CD4-positive, alpha-beta T cell treated with Interleukin-12 subunit alpha and Interleukin-12 subunit beta, for 1 hour (primary cell): ENCODE data around the gene IL17B.

ENCODE experiments used
- DNase-seq: peaks from one replicate; pipeline ENCODE4 v3.0.0-alpha.2; 2020

The IL17B gene, protein sequence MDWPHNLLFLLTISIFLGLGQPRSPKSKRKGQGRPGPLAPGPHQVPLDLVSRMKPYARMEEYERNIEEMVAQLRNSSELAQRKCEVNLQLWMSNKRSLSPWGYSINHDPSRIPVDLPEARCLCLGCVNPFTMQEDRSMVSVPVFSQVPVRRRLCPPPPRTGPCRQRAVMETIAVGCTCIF

DNA sequence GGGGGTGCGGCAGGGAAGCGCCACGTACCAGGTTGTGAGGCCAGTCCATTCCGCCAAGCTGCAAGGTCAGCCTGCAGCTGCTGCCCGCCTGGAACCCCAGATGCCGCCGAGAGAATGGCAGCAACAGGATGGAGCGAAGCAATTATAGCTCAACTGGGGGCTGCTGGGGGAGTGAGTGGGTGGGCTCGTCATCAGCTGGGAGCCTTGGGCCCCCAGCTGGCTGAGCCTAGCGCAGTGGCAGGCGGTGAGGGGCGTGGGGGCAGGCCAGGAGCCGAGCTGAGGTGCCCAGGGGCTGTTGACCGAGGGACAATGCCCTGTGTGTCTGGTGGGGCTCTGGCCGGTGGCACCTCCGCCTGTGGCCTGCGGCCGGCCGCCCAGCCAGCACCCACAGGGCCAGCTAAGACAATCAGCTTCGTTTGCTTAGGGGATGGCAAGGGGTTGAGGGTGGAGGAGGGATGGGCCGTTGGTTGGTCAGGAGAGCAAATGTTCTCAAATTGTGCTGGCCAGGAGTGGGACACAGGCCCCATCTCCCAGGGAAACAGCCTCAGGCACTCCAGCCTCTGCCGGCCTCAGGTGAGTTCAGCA is at the start of gene IL17B:
TSS of gene IL17B (minus strand) at position 116 of the 585 bp plus-strand sequence. CDS start at position 49, 67 bp downstream.
- DNase-seq = no peak

DNA sequence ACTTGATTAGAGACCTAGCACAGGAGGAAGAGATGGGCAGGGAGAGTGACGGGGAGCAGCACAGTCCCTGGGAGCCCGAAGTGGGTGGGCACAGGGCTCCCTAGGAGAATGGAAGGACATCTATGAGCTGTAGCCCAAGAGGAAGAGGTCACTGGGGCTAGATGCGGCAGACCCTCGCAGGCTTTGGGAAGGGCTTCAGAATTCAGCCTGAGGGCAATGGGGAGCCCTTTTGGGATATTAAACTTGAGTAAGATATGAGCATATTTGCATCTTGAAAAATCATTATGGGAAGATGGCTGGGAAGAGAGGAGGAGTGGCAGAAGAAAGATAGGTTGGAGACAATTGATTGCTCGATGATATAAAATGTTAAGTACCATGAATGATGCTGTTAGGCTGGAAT is 48.9 kb upstream of the IL17B start:
- no peak for DNase-seq

DNA sequence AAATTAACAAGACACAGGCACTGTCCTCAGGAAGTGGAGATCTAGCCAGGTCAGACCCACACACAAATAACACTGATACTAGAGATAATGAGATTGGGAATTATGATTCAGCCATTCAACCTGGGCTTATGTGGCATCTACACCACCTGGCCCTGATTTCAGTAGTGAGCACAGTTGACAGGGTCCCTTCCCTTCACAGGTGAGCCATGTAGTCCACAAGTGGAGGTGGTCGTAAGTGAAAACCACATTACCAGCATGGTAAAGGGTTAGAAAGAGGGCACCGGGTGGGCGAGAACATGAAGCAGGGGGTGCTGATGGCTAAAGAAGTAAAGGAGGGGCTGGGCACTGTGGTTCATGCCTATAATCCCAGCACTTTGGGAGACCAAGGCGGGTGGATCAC is 48.3 kb upstream of the IL17B start:
- DNase-seq = no peak

DNA sequence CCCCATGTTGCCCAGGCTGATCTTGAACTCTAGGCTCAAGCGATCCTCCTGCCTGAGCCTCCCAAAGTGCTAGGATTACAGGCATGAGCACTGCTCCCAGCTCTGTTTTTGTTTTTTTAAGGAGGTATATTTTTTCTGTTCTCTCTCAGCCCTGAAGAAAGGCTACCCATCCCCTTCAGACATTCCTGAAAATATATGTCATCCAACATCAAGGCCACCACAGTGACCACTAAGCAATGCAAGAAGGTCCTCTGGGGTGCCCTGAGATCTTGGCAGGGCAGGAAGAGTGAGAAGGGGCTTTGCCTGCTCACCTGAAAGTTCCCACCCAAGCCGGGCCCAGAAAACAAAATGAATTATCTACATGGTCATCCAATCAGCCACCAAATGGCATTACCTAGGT is 47.8 kb upstream of the IL17B start:
- no peak for DNase-seq

DNA sequence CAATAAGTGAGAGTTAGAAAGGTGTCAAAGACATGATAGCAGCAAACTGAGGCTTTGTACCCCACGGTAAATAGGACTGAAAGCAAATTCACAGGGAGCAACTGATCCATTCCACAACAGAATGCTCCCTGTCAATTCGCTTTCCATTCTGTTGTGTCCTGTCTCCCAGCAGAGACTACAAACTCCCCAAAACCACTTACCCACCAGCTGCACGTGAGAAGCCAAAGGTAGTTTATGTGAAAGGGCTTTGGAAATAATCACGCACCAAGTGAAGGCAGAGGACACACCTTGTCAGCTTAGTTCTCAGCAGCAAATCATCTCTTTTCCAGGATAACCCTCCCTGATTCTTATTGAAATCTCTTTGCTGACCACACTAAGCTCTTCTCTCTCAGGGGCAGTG is 46.6 kb upstream of the IL17B start:
- DNase-seq = no peak

DNA sequence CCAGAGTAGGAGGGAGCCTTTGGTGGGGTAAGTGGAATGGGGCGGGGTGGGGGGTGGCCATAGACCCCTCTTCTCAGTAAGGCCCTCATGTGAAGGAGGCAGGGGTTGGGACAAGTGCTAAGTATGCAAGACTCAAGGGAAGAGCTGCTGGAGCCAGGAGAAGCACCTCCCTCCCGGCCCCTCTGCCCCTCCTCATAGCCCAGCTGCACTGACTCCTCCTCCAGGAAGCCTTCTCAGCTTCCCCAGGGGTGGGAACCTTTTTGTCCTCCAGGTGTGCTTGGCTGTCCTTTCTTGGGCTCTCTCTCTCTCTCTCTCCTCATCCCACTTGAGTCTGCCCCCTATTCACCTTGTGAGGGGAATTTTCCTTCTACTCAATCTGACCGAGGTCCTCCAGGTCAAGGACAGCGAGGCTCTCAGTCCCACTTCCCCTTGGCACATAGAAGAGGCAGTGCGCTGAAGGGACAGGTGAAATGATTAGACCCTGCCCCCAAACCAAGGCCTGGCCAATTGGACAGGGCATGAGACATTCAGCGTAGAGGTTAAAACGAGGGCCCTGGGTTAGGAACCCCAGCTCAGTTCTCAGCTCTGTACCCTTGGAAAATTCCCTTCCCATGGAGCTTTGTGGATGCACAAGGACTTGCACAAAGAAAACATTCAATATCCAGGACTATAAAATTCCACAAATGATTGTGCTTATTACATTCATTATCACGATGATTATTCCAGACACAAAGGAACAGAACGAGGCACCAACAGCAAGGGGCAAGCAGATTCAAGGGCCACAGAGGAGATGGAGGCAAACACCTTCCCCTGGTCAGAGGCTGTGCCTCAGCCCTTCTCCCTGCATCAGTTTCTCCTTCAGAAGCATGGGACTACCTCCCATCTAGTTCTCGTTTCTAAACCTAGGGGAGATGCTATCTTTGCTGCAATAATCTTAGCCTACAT is 45.6 kb upstream of the IL17B start:
- DNase-seq = no peak

DNA sequence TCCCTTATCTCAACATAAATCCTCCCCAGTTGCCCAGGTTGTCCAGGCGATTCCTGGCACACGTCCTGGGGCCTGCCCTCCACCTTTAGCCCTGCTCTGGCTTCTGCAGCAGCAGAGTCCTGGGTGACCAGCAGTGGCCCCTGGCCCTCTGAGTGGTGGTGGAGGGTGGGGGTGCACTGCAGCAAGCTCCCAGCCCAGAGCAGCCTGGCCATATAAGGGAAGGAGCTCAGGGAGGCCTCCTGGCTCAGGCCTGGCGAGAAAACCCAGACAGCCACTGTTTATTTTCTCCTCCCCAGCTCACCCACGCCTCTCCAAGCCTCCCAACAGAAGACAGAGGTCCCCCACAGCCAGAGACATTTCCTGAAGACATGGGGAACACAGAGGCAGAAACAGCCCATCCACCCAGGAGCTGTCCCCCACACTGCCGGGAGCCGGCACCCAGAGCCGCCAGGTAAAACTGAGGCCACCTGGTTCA is 44.7 kb upstream of the IL17B start:
- no peak for DNase-seq

DNA sequence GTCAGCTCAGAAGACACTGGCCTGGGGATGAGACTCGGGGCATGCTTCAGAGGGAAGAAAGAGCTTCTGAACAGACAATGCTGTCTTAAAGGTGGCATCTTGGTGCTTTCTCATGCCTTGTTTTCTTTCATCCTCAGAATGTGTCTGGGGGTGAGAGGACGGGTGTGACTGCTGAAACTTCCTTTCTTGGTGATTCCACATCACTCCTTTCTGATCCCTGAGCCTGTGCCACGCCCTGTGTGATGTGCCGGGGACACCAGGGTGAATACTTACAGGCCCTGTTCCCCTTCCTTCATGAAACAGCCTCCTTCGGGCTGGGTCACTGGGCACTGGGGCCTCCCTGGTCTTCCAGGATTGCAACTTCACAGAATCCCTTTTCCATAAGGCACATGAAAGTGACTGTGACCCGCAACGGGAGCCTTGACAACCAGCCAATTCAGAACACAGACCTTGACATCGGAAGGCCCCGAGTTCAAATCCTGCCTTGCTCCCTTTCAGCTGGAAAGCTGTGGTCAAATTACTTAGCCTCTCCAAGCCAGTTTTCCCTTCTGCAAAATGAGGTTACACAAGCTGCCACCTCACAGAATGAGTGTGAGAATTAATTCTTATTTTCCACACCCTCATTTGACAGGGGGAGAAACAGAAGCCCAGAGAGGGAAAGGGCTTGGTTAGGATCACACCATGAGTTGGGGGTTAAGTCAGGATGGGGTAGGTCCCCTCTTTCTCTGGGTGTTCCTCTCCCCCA is 44.1 kb upstream of the IL17B start:
- DNase-seq = no peak

DNA sequence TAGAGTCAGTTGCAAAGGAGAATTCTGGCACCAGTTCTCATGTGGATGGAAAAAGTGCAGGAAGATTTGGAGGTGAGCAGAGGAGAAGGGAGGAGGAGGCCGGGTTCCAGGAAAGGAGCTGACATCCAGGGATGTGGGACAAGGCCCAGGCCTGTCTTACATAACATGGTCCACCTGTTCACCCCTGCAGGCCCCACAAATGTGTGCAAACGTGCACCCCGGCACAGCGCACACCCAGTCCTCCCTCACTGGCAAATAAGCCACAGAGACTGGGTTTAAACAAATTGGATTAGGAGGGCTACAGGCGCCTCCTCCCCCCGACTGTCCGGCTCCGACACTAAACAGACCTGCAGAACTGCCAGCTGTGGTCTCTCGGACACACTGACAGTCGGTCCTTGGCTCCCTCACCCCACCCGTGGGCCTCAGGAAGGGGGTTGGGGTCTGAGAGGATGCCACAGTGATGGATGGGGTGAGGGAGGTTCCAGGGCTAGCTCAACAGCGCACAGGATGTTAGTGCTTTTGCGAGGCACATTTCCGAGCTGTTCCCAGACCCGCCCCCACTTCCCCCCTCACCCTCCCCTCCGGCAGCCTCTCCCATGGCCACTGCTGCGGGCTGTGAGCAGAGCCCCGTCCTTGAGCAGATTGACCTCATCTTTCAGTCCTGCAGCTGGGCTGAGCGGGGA is 43.4 kb upstream of the IL17B start:
- DNase-seq = no peak

DNA sequence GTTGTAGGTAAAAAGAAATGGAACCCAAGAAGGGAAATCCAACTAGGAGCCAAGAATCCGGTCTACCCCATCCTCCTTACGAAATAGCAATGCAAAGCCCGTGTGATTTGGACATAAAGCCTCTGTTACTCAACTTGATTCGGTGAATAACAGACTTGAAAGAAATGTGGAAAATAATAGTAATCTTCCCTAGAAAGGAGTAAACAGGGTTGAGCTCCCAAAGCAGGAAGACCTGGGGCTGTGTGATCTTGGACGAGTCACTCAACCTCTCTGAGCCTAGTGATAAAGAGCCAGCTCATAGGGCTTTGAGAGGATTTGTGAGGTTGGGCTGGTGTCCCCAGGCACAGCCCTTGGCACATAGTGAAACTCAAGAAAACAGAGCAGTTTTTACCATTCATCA is 42.7 kb upstream of the IL17B start:
- no peak for DNase-seq

DNA sequence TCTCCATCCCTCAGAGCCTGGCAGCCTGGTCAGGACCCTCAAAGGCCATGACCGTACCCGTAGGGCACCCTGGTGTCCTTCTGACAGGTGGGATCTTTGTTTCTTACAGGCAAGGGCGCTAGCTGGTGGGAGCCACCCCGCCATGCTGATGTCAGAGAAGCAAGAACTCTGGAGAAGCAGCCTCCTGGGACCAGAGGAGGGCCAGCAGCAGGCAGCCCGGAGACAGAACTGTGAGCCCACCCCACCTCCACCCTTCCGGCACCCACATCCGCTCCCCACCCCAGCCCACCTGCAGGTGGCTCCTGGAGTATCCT is 42.2 kb upstream of the IL17B start:
- no peak for DNase-seq

DNA sequence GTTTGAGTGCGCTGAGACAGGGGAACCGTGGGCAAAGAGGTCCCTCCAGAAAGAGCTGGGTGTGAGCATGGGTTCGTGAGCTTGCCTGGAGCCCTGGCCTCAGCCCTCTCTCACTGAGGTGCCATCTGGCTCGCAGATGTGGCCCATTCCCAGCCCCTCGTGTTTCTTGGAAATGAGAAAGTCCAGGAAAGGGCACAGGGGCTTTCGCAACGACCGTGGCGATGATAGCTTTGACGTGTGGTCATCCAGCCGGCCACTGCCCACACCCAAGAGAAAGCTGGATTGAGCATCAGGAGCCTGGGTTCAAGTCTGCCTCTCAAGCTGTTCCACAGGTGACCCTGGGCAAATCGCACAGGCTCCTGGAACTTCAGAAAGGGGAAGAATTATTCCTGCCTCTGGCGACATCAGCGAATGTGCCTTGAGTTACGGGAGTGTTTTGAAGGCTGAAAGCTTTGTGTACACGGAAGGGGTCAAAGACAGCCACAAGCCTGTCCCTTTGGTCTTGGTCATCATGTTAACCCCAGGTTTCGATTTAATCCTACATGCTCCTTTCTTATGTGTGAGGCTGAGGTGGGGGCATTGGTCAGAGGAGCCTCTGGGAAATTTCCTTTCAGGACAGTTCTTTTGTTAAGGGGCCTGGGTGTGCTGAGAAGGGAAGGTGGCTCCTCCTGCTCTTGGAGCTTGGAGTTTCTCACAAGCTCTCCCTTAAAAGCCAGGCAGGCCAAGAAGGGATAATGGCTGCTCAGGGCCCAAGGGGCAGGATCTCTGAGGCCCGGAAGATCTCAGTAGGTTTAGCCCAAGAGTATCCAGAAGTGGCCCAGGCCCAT is 41.7 kb upstream of the IL17B start:
- no peak for DNase-seq

DNA sequence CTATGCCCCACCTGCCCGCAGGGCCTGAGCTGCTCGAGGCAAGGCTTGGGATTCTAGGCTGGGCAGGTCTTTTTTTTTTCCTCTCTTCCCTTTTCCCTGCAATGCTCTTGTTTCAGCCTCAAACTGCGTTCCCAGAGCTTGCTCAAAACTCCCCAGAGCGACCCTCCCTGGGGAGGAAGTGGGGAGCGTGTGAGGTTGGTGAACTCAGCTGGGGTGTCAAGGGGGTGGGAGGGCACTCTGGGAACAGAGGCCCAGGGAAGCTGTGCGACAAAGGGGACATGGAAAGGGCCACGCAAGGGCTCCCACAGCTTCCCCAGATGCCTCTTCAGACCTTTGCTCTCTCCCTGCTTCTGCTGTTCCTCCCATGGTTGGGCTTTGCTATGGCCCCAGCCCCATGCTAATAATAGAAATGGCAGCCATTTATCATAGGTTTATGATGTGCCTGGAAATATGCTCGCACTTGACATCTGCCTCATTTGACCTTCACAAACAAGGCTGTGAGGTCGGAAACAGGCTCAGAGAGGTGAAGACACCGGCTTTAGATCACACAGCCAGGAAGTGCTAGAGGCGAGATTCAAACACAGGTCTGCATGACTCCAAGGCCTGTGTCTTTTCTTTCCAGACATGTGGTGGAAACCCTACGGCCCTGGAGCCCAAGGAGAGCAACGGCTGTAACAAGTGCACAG is 40.9 kb upstream of the IL17B start:
- DNase-seq = no peak

DNA sequence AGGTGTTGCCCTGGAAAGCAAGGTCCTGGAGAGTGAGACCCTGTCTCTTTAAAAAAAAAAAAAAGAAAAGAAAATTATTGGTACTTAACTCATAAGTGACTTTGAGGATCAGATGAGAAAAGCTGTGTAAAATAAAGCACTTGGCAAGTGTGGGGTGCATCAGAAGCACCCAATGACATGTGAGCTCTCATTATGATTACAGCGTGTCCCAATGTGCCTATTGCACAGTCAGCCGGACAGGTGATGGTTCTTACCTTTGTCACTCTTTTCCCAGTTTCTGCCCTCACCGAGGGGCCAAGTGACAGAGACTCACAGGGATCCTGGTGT is 40.4 kb upstream of the IL17B start:
- no peak for DNase-seq

DNA sequence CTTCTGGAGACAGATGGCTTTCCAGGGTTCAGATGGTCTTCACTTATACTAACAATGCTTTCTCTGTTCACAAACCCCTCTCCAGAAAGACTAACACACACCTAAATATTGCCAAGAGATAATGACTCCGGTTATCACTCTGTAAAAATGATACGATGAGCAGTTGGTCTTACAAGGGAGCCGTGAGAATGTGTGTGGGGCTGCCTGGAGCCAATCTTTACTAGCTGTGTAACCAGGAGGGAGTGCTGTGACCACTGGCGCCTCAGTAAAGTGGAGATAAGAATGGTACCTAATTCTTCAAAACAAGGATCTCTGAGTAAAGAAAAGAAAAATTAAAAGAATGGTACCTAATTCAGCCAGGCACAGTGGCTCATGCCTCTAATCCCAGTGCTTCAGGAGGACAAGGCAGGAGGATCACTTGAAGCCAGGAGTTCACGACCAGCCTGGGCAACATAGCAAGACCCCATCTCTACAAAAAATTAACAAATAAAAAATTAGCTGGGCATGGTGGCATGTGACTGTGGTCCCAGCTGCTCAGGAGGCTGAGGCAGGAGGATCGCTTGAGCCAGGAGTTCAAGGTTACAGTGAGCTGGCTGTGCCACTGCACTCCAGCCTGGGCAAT is 39.9 kb upstream of the IL17B start:
- DNase-seq = no peak

DNA sequence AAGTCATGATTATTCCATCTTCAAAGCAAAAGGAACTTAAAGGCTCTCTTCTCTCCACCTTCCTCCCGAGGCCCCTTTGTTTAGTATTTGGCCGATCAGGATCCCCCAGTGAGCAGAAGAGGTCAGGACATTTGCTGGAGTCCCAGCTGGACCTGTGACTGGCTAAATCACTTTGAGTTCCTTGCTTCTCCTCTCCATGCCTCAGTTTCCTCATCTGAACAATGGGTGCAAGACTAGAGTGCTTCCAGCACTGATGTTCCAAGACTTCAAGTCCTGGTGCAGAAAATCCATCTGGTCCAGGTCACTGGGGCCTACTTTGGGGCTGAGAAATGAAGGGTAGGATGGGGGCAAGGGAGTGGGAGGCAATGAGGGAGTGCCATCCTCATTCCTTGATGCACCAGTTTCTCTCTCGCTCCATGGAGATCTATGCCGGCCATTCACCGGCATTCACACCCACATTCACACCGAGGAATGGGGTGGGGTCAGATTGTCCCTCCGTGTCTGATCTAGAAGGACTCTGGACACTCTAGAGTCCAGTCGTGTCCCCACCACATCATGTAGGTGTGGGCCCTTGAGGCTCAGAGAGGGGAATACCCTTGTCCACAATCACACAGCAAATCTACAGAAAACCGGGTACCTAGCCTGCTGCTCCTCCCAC is 38.7 kb upstream of the IL17B start:
- DNase-seq = no peak

DNA sequence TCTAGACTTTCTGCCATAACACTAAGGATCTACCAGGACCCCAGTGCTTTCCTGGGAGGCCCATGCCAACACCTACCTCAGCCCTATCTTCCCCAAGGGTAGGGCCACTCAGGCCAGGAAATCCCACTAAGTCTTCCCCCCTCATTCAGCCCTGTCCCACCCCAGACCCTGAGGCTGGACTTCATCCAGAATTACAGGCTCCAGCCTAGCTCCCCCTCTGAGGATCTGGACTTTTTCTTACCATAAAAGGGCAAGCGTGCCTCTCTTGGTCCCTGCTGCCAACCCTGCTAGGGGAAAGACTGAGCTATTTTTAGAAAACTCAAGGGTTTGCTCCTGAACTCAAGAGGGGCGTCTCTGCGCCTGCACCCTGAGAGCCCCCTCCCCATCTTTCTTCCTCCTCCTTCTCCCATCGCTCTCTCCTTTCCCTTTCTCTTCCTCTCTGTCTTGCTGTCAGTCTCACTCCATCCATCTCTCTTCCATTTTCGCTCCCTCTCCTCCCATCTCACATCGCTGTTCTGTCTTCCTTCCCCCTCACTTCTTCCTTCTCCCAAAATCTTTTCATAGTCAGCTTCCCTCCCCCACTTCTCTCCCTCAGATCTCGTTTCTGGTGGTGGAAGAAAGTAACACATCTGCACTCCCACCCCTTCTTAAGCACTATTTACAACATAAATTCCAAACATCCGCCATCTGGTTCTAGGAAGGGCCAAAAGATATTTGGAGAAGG is 38.1 kb upstream of the IL17B start:
- DNase-seq = no peak

DNA sequence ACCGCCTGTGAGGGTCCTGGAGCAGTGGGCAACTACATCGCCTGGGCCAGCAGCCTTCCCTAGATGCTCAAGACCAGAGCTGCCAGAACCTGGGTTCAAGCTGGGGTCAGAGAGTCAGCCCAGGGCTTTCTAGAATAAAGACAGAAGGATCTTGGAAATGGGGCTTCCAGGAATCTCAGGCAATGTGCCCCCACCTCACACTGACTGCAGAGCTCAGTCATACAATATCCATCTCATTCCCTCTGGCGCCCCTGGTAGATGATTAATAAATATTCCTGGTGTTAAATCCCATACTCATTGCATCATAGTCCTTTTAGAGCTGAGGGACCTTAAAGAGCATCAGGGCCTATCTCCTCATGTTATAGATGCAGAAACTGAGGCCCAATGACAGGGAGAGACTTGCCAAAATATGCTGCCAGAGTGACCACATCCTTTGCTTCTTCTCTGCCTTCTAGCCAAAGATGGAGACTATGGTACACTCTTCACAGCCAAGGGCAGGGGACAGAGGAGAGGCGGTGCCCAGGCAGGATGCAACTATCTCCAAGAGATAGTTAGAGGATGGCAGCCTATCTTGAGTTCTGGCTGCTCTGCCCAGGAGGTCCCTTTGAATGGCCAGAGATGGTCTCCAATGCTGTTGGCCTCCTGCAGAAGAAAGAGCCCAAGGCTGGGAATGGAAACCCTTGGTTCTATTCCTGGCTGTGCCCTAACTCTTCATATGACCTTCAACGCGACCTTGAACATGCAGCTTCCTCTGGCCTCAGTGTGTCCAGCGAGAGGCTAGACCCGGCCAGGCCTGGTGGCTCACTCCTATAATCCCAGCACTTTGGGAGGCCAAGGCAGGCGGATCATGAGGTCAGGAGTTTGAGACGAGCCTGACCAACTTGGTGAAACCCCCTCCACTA is 36.2 kb upstream of the IL17B start:
- DNase-seq = no peak
